Mesendoderm (in vitro differentiated cells): ENCODE measurements around the gene XPO5. TPM values are rescaled to one million over a fixed set of nuclear protein-coding genes. Genes with fewer than 3 reads are reported as not detected.

Experiments used
- DNase-seq: peaks from one replicate; pipeline ENCODE4 v3.0.0; 2013
- H2AK5ac ChIP-seq: 2 replicates; pipeline ENCODE4 v1.6.1; 2013; ENCODE audit warnings: low read length, inconsistent platforms
- H2BK120ac ChIP-seq: 2 replicates; pipeline ENCODE4 v1.6.1; 2013; ENCODE audit warnings: low read depth, mild to moderate bottlenecking, low read length, moderate library complexity, mixed read lengths
- H2BK15ac ChIP-seq: replicated peaks from 2 replicates; pipeline ENCODE4 v1.6.1; 2013; ENCODE audit warnings: low read depth, mild to moderate bottlenecking, moderate library complexity
- H2BK5ac ChIP-seq: 2 replicates; pipeline ENCODE4 v1.6.1; 2013; ENCODE audit warnings: low read length, inconsistent platforms
- H3K18ac ChIP-seq: 2 replicates; pipeline ENCODE4 v1.6.1; 2013; ENCODE audit warnings: mild to moderate bottlenecking, low read length, mixed read lengths
- H3K23ac ChIP-seq: one replicate; pipeline ENCODE4 v1.6.1; 2013; ENCODE audit warnings: low read length
- H3K27ac ChIP-seq: 2 replicates; pipeline ENCODE4 v1.5.1; 2013; ENCODE audit warnings: low read depth, mild to moderate bottlenecking, inconsistent platforms, low read length, moderate library complexity
- H3K27me3 ChIP-seq: 2 replicates; pipeline ENCODE4 v1.6.1; 2013; ENCODE audit warnings: low read length, control low read depth, mild to moderate bottlenecking, inconsistent platforms; ENCODE audit not compliant: insufficient read depth, poor library complexity
- H3K36me3 ChIP-seq: 2 replicates; pipeline ENCODE4 v1.6.1; 2013; ENCODE audit warnings: low read length, inconsistent platforms; ENCODE audit not compliant: control insufficient read depth, insufficient read depth
- H3K4ac ChIP-seq: one replicate; pipeline ENCODE4 v1.6.1; 2013; ENCODE audit warnings: low read depth, mild to moderate bottlenecking, low read length, moderate library complexity
- H3K4me1 ChIP-seq: 2 replicates; pipeline ENCODE4 v1.6.1; 2013; ENCODE audit warnings: low read depth, low read length, inconsistent platforms; ENCODE audit not compliant: control insufficient read depth
- H3K4me2 ChIP-seq: 2 replicates; pipeline ENCODE4 v1.6.1; 2013; ENCODE audit warnings: low read length
- H3K4me3 ChIP-seq: 2 replicates; pipeline ENCODE4 v1.5.1; 2013; ENCODE audit warnings: mild to moderate bottlenecking, low read length
- H3K56ac ChIP-seq: one replicate; pipeline ENCODE4 v1.6.1; 2013; ENCODE audit warnings: low read length
- H3K79me1 ChIP-seq: 2 replicates; pipeline ENCODE4 v1.6.1; 2013; ENCODE audit warnings: low read length, inconsistent platforms
- H3K79me2 ChIP-seq: 2 replicates; pipeline ENCODE4 v1.6.1; 2013; ENCODE audit warnings: mild to moderate bottlenecking, low read length; ENCODE audit not compliant: control insufficient read depth, insufficient read depth
- H3K9ac ChIP-seq: 2 replicates; pipeline ENCODE4 v1.6.1; 2013; ENCODE audit warnings: low read length, inconsistent platforms
- H4K5ac ChIP-seq: one replicate; pipeline ENCODE4 v1.6.1; 2013; ENCODE audit warnings: low read length
- H4K8ac ChIP-seq: one replicate; pipeline ENCODE4 v1.6.1; 2013; ENCODE audit warnings: low read depth, mild to moderate bottlenecking, control low read depth, low read length, moderate library complexity
- WGBS: extraction: QIAGEN DNeasy Blood & Tissue Kit; methylation state at CpG from one replicate; pipeline ENCODE4 v1.1.7; 2013; ENCODE audit warnings: low lambda C conversion rate, missing lambda C conversion rate; ENCODE audit not compliant: insufficient coverage; ENCODE audit errors: extremely low coverage; 5-methylcytosine and 5-hydroxymethylcytosine counted together
- polyA plus RNA-seq, 2 experiments: library from polyadenylated mRNA; stranded (reverse); fragments of 200-250 nt; gene quantifications; one replicate each; pipeline ENCODE4 v1.2.3, GENCODE V29; 2013

The XPO5 gene
- polyA plus RNA-seq (2013, experiment 1 of 2), result 52.2 TPM
- polyA plus RNA-seq (2013, experiment 2 of 2), result 47.9 TPM

- peaks cover 28% of the 10 kb centered on the region for H3K79me2 ChIP-seq
- DNase-seq, result peak; percentile 96
- H2AK5ac ChIP-seq, result no peak within 1 kb of the TSS
- peak within 1 kb of the TSS; percentile 50 for H3K4ac ChIP-seq
- H3K18ac ChIP-seq, result peak within 1 kb of the TSS; percentile 46
- H3K27ac ChIP-seq, result peak within 1 kb of the TSS; percentile 64
- no peak within 1 kb of the TSS for H4K5ac ChIP-seq
- no peak within 1 kb of the TSS for H4K8ac ChIP-seq
- H2BK15ac ChIP-seq, result no peak within 1 kb of the TSS
- WGBS, result no CpG with 5 or more reads among the region's 76 CpGs
- H2BK5ac ChIP-seq, result peak within 1 kb of the TSS; percentile 73
- peaks cover 12% of the 10 kb centered on the region for H3K79me1 ChIP-seq
- H3K9ac ChIP-seq, result peak within 1 kb of the TSS; percentile 97
- no peak within 1 kb of the TSS for H2BK120ac ChIP-seq
- H3K4me1 ChIP-seq, result peaks cover 2% of the 10 kb centered on the region
- peak within 1 kb of the TSS; percentile 90 for H3K23ac ChIP-seq
- H3K56ac ChIP-seq, result peak within 1 kb of the TSS; percentile 100
- peak within 1 kb of the TSS; percentile 94 for H3K4me3 ChIP-seq
- peaks cover 4% of the 10 kb centered on the region for H3K36me3 ChIP-seq
- H3K4me2 ChIP-seq, result peak within 1 kb of the TSS; percentile 98
- no peaks in the 10 kb centered on the region for H3K27me3 ChIP-seq
Observed at GRCh38 chr6:43575772-43576551, at the start of gene XPO5, which contains the start of gene POLH. Gene XPO5, minus strand, starts transcription at chr6:43576038. Its CDS starts 174 bp downstream, at chr6:43575864. Gene POLH, plus strand, starts transcription at chr6:43576185. Its CDS starts 6,135 bp downstream, at chr6:43582320.

- no peak overlapping the region for H3K56ac ChIP-seq
- H3K9ac ChIP-seq, result no peak overlapping the region
- no peak overlapping the region for H2BK15ac ChIP-seq
- no peak overlapping the region for H2BK120ac ChIP-seq
- no CpG with 5 or more reads among the region's 16 CpGs for WGBS
- H3K18ac ChIP-seq, result no peak overlapping the region
- H3K23ac ChIP-seq, result no peak overlapping the region
- no peak overlapping the region for H3K4ac ChIP-seq
- no peak overlapping the region for H4K8ac ChIP-seq
- peaks cover 34% of the 10 kb centered on the region for H3K36me3 ChIP-seq
- H3K27me3 ChIP-seq, result no peaks in the 10 kb centered on the region
- DNase-seq, result no peak
- peaks cover 12% of the 10 kb centered on the region for H3K79me2 ChIP-seq
- no peak overlapping the region for H3K27ac ChIP-seq
- H2AK5ac ChIP-seq, result no peak overlapping the region
- H4K5ac ChIP-seq, result no peak overlapping the region
- peaks cover 3% of the 10 kb centered on the region for H3K4me1 ChIP-seq
- no peak overlapping the region for H2BK5ac ChIP-seq
- no peak overlapping the region for H3K4me3 ChIP-seq
- peaks cover 17% of the 10 kb centered on the region for H3K79me1 ChIP-seq
- H3K4me2 ChIP-seq, result no peak overlapping the region
Observed at GRCh38 chr6:43625393-43625992, 49.7 kb upstream of the XPO5 start.

GRCh38 chr6:43624786-43625288 is 49.0 kb upstream of the XPO5 start:
- no peaks in the 10 kb centered on the region for H3K27me3 ChIP-seq
- no peak for DNase-seq
- no peak overlapping the region for H3K18ac ChIP-seq
- peaks cover 17% of the 10 kb centered on the region for H3K79me1 ChIP-seq
- no peak overlapping the region for H3K27ac ChIP-seq
- H3K9ac ChIP-seq, result no peak overlapping the region
- no peak overlapping the region for H3K23ac ChIP-seq
- H2BK120ac ChIP-seq, result no peak overlapping the region
- H4K8ac ChIP-seq, result no peak overlapping the region
- H3K56ac ChIP-seq, result no peak overlapping the region
- H4K5ac ChIP-seq, result no peak overlapping the region
- no peak overlapping the region for H3K4ac ChIP-seq
- WGBS, result no CpG with 5 or more reads among the region's 7 CpGs
- H3K4me1 ChIP-seq, result no peaks in the 10 kb centered on the region
- H2BK15ac ChIP-seq, result no peak overlapping the region
- no peak overlapping the region for H3K4me3 ChIP-seq
- H2BK5ac ChIP-seq, result no peak overlapping the region
- H3K36me3 ChIP-seq, result peaks cover 35% of the 10 kb centered on the region
- H3K79me2 ChIP-seq, result peaks cover 12% of the 10 kb centered on the region
- H3K4me2 ChIP-seq, result no peak overlapping the region
- H2AK5ac ChIP-seq, result no peak overlapping the region

GRCh38 chr6:43623880-43624785 is 48.3 kb upstream of the XPO5 start:
- H3K4ac ChIP-seq, result no peak overlapping the region
- no peak overlapping the region for H3K4me3 ChIP-seq
- no peak overlapping the region for H2BK120ac ChIP-seq
- H3K4me1 ChIP-seq, result no peaks in the 10 kb centered on the region
- H2AK5ac ChIP-seq, result no peak overlapping the region
- no peak overlapping the region for H2BK15ac ChIP-seq
- peaks cover 35% of the 10 kb centered on the region for H3K36me3 ChIP-seq
- H3K18ac ChIP-seq, result no peak overlapping the region
- H2BK5ac ChIP-seq, result no peak overlapping the region
- no peak overlapping the region for H3K23ac ChIP-seq
- no peaks in the 10 kb centered on the region for H3K27me3 ChIP-seq
- H4K5ac ChIP-seq, result no peak overlapping the region
- no peak for DNase-seq
- H3K56ac ChIP-seq, result no peak overlapping the region
- H4K8ac ChIP-seq, result no peak overlapping the region
- peaks cover 12% of the 10 kb centered on the region for H3K79me2 ChIP-seq
- no peak overlapping the region for H3K4me2 ChIP-seq
- H3K27ac ChIP-seq, result no peak overlapping the region
- no peak overlapping the region for H3K9ac ChIP-seq
- peaks cover 17% of the 10 kb centered on the region for H3K79me1 ChIP-seq
- no CpG with 5 or more reads among the region's 12 CpGs for WGBS

- Histone ChIP-seq H2AK5ac (no peak overlapping the region), H4K5ac (no peak overlapping the region), H3K4ac (no peak overlapping the region), H3K9ac (no peak overlapping the region), H3K4me3 (no peak overlapping the region), H3K36me3 (peaks cover 35% of the 10 kb centered on the region), H2BK5ac (no peak overlapping the region), H3K56ac (no peak overlapping the region), H3K4me1 (no peaks in the 10 kb centered on the region), H3K79me1 (peaks cover 12% of the 10 kb centered on the region), H3K23ac (no peak overlapping the region), H2BK120ac (no peak overlapping the region), H3K18ac (no peak overlapping the region), H3K79me2 (peaks cover 7% of the 10 kb centered on the region), H3K4me2 (no peak overlapping the region), H4K8ac (no peak overlapping the region), H2BK15ac (no peak overlapping the region), H3K27ac (no peak overlapping the region), H3K27me3 (no peaks in the 10 kb centered on the region)
- no CpG with 5 or more reads among the region's 10 CpGs for WGBS
- no peak for DNase-seq
Observed at GRCh38 chr6:43622541-43622940, 46.7 kb upstream of the XPO5 start.
